NCI-H510A treated with DMSO at 0.1 percent for 48 hours (cell line): ENCODE data around the gene TYK2.

Source experiments
- DNase-seq: peaks from one replicate; lab custom pipeline; 2025; lab: John Stamatoyannopoulos, UW

Gene TYK2

DNA sequence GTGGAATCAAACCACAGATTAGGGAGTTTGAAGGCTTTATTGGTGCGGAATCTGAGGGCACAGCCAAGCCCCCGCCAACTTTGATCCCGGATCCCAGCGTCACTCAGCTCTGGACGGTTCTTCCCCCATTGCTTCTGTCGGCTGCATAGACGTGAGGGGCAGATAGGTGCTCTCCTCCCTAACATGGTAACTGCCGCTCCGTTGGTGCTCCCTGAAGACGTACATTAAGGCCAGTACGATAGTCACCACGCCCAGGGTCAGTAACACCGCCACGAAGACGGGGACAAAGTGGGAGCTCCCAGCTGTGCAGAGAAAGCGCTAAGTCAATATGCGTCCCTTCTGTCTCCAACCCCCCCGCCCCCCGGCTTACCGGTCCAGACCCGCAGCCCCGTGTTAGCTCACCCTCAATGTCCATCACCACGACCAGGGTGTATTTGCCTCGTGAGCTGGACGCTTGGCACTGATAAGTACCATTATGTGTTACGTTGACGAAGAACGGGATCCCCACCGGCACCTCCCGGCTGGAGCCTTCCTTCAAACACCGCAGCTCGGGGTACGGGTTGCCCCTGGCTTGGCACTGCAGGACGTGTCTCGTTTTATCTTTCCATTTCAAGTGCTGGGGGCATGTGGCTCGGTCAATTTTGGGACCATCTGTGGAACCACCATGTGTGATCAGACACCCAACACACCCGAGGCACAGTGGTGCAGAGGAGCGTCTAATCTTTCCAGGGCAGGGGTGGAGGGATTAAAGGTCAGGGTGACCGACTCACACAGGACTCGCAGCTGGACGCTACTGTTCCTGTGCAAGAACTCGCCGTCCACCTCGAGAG is 46.4 kb downstream of the TYK2 start:
- DNase-seq = peak; percentile 92

GRCh38 chr19:10332965-10333757 is 47.2 kb downstream of the TYK2 start, which contains the start of gene RAVER1:
TSS of gene RAVER1 (minus strand) at chr19:10333529. CDS start at chr19:10333507, 22 bp downstream.
- DNase-seq = peak; percentile 99

GRCh38 chr19:10332158-10332964 is 48.0 kb downstream of the TYK2 start:
- DNase-seq = no peak

GRCh38 chr19:10329555-10329954 is 50.8 kb downstream of the TYK2 start:
- no peak for DNase-seq

- no peak for DNase-seq
Measured at GRCh38 chr19:10328558-10329429, 51.6 kb downstream of the TYK2 start.

DNA sequence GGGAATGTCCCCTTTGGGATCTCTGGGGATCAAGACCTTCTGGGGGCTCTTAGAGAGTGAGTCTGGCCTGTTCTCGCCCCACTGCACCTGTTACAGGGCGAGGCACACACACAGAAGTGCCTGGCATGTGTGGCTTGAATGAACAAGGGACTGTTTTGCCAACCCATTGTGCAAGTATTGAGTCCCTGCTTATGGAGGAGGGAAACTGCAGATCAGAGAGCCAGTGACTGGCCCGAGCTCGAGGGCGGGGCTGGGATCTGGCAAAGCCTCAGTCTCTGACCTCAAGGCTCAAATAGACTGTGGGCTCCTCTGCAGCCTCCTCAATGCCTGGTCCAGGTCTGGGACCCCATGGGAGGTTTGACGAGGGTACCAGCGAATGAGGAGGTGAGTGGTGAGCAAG is 52.6 kb downstream of the TYK2 start:
- DNase-seq = no peak

DNA sequence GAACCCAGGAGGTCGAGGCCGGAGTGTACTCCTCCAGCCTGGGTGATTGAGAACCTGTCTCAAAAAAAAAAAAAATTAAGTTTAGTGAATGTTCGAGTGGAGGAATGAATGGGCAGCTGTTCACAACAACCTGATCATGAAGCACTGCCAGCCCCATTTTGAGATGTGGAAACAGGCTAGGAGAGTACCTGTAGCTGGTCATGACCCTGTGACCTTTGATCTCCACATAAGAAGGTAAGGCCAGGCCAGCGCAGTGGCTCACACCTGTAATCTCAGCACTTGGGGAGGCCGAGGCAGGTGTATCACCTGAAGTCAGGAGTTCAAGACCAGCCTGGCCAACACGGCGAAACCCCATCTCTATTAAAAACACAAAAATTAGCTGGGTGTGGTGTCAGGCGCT is 54.6 kb downstream of the TYK2 start:
- DNase-seq = no peak

GRCh38 chr19:10321874-10322835 is 58.2 kb downstream of the TYK2 start:
- no peak for DNase-seq

- no peak for DNase-seq
Measured at GRCh38 chr19:10321417-10321797, 59.0 kb downstream of the TYK2 start.

DNA sequence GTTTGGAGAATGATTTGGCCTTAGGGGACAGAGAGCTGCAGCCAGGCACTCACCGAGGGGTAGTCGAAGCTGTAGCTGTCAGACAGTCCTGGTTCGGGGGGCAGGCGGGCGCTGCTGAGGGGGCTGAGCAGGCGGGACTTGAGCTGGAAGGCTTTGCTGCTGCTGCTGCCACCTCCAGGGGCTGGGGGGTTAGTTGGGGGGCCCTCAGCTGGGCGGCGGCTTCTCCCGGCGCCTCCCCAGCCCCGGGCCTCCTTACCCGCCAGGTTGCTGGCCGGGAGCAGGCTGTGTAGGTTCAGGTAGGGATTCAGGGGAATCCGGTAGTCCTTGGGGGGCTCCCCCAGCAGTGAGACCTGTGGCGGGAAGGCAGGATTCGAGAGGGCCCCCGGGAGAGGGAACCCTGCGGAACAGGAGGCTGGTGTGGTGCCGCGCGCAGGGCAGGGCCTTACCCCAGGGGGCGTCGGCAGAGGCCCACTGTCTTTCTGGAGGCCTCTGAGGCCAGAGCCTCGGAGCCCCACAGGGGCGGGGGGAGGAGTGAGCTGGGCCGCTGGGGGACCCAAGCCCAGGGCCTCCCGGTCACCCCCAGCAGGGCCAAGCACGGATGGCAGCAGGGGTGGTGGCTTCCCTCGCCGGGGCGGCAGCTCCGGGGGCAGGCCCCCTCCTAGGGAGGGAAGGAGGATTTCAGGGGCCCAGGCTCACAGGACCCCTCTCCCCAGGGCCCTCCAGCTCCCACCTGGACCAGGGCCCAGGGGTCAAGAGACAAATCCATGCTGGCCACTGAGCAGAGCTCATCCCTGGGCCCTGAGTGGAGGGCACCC is 59.6 kb downstream of the TYK2 start:
- DNase-seq = no peak

- DNase-seq = no peak
Measured at GRCh38 chr19:10318807-10319682, 61.3 kb downstream of the TYK2 start.

GRCh38 chr19:10317857-10318462 is 62.4 kb downstream of the TYK2 start:
- no peak for DNase-seq

DNA sequence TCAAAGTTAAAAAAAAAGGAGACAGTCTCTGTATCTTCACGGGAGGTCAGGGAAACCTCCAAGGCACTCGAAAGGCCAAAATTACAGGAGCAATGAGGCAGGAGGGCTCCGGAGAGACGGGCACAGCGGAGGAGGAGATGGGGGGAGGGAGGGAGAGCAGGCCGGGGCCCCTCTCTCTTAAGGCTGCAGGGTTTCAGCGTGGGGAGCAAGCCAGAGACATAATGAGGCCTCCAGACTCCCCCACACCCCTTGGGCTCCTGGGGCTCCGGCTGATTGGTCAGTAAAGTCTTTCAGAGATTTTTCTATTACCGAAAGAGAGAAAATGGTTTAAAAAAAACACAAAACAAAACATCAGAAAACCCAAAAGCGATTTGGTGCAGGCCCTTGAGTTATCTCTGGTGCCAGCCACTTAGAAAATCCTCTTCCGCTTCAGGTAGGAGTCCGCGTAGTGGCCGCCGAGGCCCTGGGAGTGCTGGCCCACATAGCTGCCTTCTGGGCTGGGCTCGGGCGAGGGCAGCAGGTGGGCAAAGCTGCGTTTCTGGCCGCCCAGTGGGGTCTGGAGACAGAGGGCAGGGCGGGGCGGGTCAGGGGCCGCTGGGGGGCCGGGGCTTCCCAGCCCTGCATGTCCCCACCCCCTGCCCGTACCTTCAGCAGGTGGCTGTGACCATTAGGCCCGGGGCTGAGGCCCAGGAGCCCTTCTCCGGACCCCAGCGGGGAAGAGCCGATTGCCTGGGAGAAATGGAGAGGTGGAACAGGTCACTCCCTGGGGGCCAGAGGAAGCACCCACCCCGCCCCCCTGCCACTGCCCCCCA is 63.1 kb downstream of the TYK2 start:
- DNase-seq = no peak

- no peak for DNase-seq
Measured at GRCh38 chr19:10316229-10317044, 63.9 kb downstream of the TYK2 start.

- peak; percentile 91 for DNase-seq
Measured at GRCh38 chr19:10315335-10316214, 64.8 kb downstream of the TYK2 start, which contains the start of gene FDX2. TSS of gene FDX2 (minus strand) at chr19:10316015. CDS start at chr19:10315996, 19 bp downstream.
